ENCODE results near the gene RNF144A. TPM values are rescaled to one million over a fixed set of nuclear protein-coding genes. Genes with fewer than 3 reads are reported as not detected.

RNF144A gene
- total and polyA plus RNA-seq, 4 donors = 0.63 to 27.6 (median 4.1) TPM

- Histone ChIP-seq H3K4me3 (ENCODE audit: low read length in 2 of 2) (no peak overlapping the region), H3K4me1 (ENCODE audit: control insufficient read depth in 1 of 2, insufficient read depth in 2 of 2, low read length in 2 of 2) (no peaks in the 10 kb centered on the region), H3K27ac (ENCODE audit: low read depth in 1 of 2, low read length in 2 of 2) (no peak overlapping the region), H3K36me3 (ENCODE audit: control insufficient read depth in 1 of 2, insufficient read depth in 2 of 2, low read length in 1 of 2) (no peaks in the 10 kb centered on the region), H3K9me3 (ENCODE audit: control insufficient read depth, low read length) (no peaks in the 10 kb centered on the region), H3K27me3 (ENCODE audit: control insufficient read depth in 1 of 2, insufficient read depth in 2 of 2, low read length in 1 of 2) (no peaks in the 10 kb centered on the region)
- ATAC-seq (ENCODE audit: low FRiP score) (no peak), DNase-seq (no peak)
- WGBS, 2 donors = 74 to 75% methylated on average over 6 of the region's 6 CpGs
- intact Hi-C loops (cut with DNase I) = no loop called here
Measured at GRCh38 chr2:6929196-6929819, 12.1 kb downstream of the RNF144A start.

GRCh38 chr2:6930923-6931647 is 13.9 kb downstream of the RNF144A start:
- H3K4me1 ChIP-seq (ENCODE audit: control insufficient read depth in 1 of 2, insufficient read depth in 2 of 2, low read length in 2 of 2) = no peaks in the 10 kb centered on the region
- no peaks in the 10 kb centered on the region for H3K27me3 ChIP-seq (ENCODE audit: control insufficient read depth in 1 of 2, insufficient read depth in 2 of 2, low read length in 1 of 2)
- 81 to 86% methylated on average over 4 of the region's 4 CpGs for WGBS, 2 donors
- no peak overlapping the region for H3K27ac ChIP-seq (ENCODE audit: low read depth in 1 of 2, low read length in 2 of 2)
- DNase-seq (no peak), ATAC-seq (ENCODE audit: low FRiP score) (no peak)
- intact Hi-C loops (cut with DNase I) = no loop called here
- H3K9me3 ChIP-seq (ENCODE audit: control insufficient read depth, low read length) = no peaks in the 10 kb centered on the region
- H3K36me3 ChIP-seq (ENCODE audit: control insufficient read depth in 1 of 2, insufficient read depth in 2 of 2, low read length in 1 of 2) = no peaks in the 10 kb centered on the region
- no peak overlapping the region for H3K4me3 ChIP-seq (ENCODE audit: low read length in 2 of 2)

- Histone ChIP-seq H3K4me1 (ENCODE audit: control insufficient read depth in 1 of 2, insufficient read depth in 2 of 2, low read length in 2 of 2) (no peaks in the 10 kb centered on the region), H3K36me3 (ENCODE audit: control insufficient read depth in 1 of 2, insufficient read depth in 2 of 2, low read length in 1 of 2) (no peaks in the 10 kb centered on the region), H3K4me3 (ENCODE audit: low read length in 2 of 2) (no peak overlapping the region), H3K27me3 (ENCODE audit: control insufficient read depth in 1 of 2, insufficient read depth in 2 of 2, low read length in 1 of 2) (no peaks in the 10 kb centered on the region), H3K9me3 (ENCODE audit: control insufficient read depth, low read length) (no peaks in the 10 kb centered on the region), H3K27ac (ENCODE audit: low read depth in 1 of 2, low read length in 2 of 2) (no peak overlapping the region)
- WGBS, 2 donors = 44 to 58% methylated on average over 1 of the region's 1 CpG
- no peak for DNase-seq
- no peak for ATAC-seq (ENCODE audit: low FRiP score)
- intact Hi-C loops (cut with DNase I) = no loop called here
Measured at GRCh38 chr2:6931753-6932152, 14.5 kb downstream of the RNF144A start.

GRCh38 chr2:6932206-6932605 is 15.0 kb downstream of the RNF144A start:
- 95 to 97% methylated on average over 1 of the region's 1 CpG for WGBS, 2 donors

DNA sequence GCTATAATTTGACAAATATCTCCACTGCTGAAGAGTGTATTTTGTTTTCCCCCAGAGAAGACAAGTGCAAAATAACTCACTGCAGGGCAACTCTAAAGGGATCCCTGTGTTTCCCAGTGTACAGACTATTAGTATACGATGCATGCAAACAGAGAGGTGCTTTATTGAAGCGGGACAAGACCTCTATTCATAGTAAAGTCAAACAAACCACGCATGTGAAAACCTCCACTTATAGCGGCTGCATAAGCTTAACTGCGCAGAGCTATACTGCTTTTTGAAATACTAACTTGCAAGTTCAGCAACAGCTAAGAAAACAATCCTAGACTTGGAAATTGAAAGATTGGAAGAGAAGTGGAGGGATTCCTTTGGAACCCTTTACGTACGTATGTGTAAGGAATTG is 15.6 kb downstream of the RNF144A start:
- ATAC-seq (ENCODE audit: low FRiP score) = no peak
- DNase-seq = no peak
- Histone ChIP-seq H3K9me3 (ENCODE audit: control insufficient read depth, low read length) (no peaks in the 10 kb centered on the region), H3K27me3 (ENCODE audit: control insufficient read depth in 1 of 2, insufficient read depth in 2 of 2, low read length in 1 of 2) (no peaks in the 10 kb centered on the region), H3K36me3 (ENCODE audit: control insufficient read depth in 1 of 2, insufficient read depth in 2 of 2, low read length in 1 of 2) (no peaks in the 10 kb centered on the region), H3K4me3 (ENCODE audit: low read length in 2 of 2) (no peak overlapping the region), H3K27ac (ENCODE audit: low read depth in 1 of 2, low read length in 2 of 2) (no peak overlapping the region), H3K4me1 (ENCODE audit: control insufficient read depth in 1 of 2, insufficient read depth in 2 of 2, low read length in 2 of 2) (no peaks in the 10 kb centered on the region)
- intact Hi-C loops (cut with DNase I) = no loop called here
- 97% methylated on average over 7 of the region's 7 CpGs for WGBS, 2 donors

More at GRCh38 chr2:6932206-6932605, 15.0 kb downstream of the RNF144A start:
- Histone ChIP-seq H3K9me3 (ENCODE audit: control insufficient read depth, low read length) (no peaks in the 10 kb centered on the region), H3K4me1 (ENCODE audit: control insufficient read depth in 1 of 2, insufficient read depth in 2 of 2, low read length in 2 of 2) (no peaks in the 10 kb centered on the region), H3K27ac (ENCODE audit: low read depth in 1 of 2, low read length in 2 of 2) (no peak overlapping the region), H3K27me3 (ENCODE audit: control insufficient read depth in 1 of 2, insufficient read depth in 2 of 2, low read length in 1 of 2) (no peaks in the 10 kb centered on the region), H3K4me3 (ENCODE audit: low read length in 2 of 2) (no peak overlapping the region), H3K36me3 (ENCODE audit: control insufficient read depth in 1 of 2, insufficient read depth in 2 of 2, low read length in 1 of 2) (no peaks in the 10 kb centered on the region)
- intact Hi-C loops (cut with DNase I) = no loop called here
- ATAC-seq (ENCODE audit: low FRiP score) (no peak), DNase-seq (no peak)

DNA sequence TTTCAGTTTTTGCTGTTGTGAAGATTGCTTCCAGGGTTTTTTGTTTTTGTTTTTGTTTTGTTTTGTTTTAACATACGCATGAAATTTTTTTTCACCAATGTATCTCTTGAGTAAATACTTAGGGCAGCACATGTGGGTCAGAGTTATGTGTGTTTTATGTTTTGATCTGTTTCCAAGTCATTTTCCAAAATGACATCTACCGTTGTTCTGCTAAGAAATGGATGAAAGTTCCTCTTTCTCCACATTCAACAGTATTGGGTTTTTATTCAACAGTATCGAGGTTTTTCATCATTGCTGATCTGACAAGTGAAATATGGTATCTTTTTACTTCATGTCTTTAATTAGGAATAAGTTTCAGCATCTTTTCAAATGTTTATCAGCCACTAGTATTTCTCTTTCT is 16.7 kb downstream of the RNF144A start:
- intact Hi-C loops (cut with DNase I) = no loop called here

GRCh38 chr2:6934345-6934744 is 17.1 kb downstream of the RNF144A start:
- intact Hi-C loops (cut with DNase I) = no loop called here

More for the DNA sequence above, 16.7 kb downstream of the RNF144A start:
- H3K4me3 ChIP-seq (ENCODE audit: low read length in 2 of 2) = no peak overlapping the region
- WGBS, 2 donors = 88 to 92% methylated on average over 3 of the region's 3 CpGs
- H3K4me1 ChIP-seq (ENCODE audit: control insufficient read depth in 1 of 2, insufficient read depth in 2 of 2, low read length in 2 of 2) = no peaks in the 10 kb centered on the region
- no peaks in the 10 kb centered on the region for H3K36me3 ChIP-seq (ENCODE audit: control insufficient read depth in 1 of 2, insufficient read depth in 2 of 2, low read length in 1 of 2)
- ATAC-seq (ENCODE audit: low FRiP score) (no peak), DNase-seq (no peak)
- H3K27ac ChIP-seq (ENCODE audit: low read depth in 1 of 2, low read length in 2 of 2) = no peak overlapping the region
- no peaks in the 10 kb centered on the region for H3K27me3 ChIP-seq (ENCODE audit: control insufficient read depth in 1 of 2, insufficient read depth in 2 of 2, low read length in 1 of 2)
- H3K9me3 ChIP-seq (ENCODE audit: control insufficient read depth, low read length) = no peaks in the 10 kb centered on the region

GRCh38 chr2:6934758-6935651 is 17.8 kb downstream of the RNF144A start:
- no peaks in the 10 kb centered on the region for H3K27me3 ChIP-seq (ENCODE audit: control insufficient read depth in 1 of 2, insufficient read depth in 2 of 2, low read length in 1 of 2)
- H3K27ac ChIP-seq (ENCODE audit: low read depth in 1 of 2, low read length in 2 of 2) = no peak overlapping the region
- H3K36me3 ChIP-seq (ENCODE audit: control insufficient read depth in 1 of 2, insufficient read depth in 2 of 2, low read length in 1 of 2) = no peaks in the 10 kb centered on the region
- no peak for ATAC-seq (ENCODE audit: low FRiP score)
- no peaks in the 10 kb centered on the region for H3K9me3 ChIP-seq (ENCODE audit: control insufficient read depth, low read length)
- intact Hi-C loops (cut with DNase I) = no loop called here
- DNase-seq = no peak
- no peaks in the 10 kb centered on the region for H3K4me1 ChIP-seq (ENCODE audit: control insufficient read depth in 1 of 2, insufficient read depth in 2 of 2, low read length in 2 of 2)
- WGBS, 2 donors = 91 to 93% methylated on average over 11 of the region's 11 CpGs
- no peak overlapping the region for H3K4me3 ChIP-seq (ENCODE audit: low read length in 2 of 2)

More at GRCh38 chr2:6934345-6934744, 17.1 kb downstream of the RNF144A start:
- Histone ChIP-seq H3K9me3 (ENCODE audit: control insufficient read depth, low read length) (no peaks in the 10 kb centered on the region), H3K4me1 (ENCODE audit: control insufficient read depth in 1 of 2, insufficient read depth in 2 of 2, low read length in 2 of 2) (no peaks in the 10 kb centered on the region), H3K27me3 (ENCODE audit: control insufficient read depth in 1 of 2, insufficient read depth in 2 of 2, low read length in 1 of 2) (no peaks in the 10 kb centered on the region), H3K4me3 (ENCODE audit: low read length in 2 of 2) (no peak overlapping the region), H3K36me3 (ENCODE audit: control insufficient read depth in 1 of 2, insufficient read depth in 2 of 2, low read length in 1 of 2) (no peaks in the 10 kb centered on the region), H3K27ac (ENCODE audit: low read depth in 1 of 2, low read length in 2 of 2) (no peak overlapping the region)
- 84 to 92% methylated on average over 1 of the region's 1 CpG for WGBS, 2 donors
- no peak for ATAC-seq (ENCODE audit: low FRiP score)
- no peak for DNase-seq
